GM13976 (cell line): ENCODE data around the gene HES4.

Experiments used
- DNase-seq: peaks from one replicate; pipeline ENCODE4 v3.0.0; 2012; ENCODE audit warnings: low spot score
- in situ Hi-C: fragments of 300-500 bp; cut with MboI; formaldehyde crosslinking; loops from one replicate; pipeline ENCODE4 v1.12.0; 2022; ENCODE audit warnings: low sequenced_read_pairs, mixed read lengths, inconsistent platforms; ENCODE audit not compliant: unreplicated experiment
- TF ChIP-seq, protein P1 (sequence below): IDR thresholded peaks from 2 replicates; pipeline ENCODE4 v1.5.1; 2012; ENCODE audit warnings: borderline replicate concordance, mild to moderate bottlenecking; ENCODE audit not compliant: insufficient read depth; ENCODE audit errors: extremely low read depth, missing control alignments, control extremely low read depth

Gene HES4

DNA sequence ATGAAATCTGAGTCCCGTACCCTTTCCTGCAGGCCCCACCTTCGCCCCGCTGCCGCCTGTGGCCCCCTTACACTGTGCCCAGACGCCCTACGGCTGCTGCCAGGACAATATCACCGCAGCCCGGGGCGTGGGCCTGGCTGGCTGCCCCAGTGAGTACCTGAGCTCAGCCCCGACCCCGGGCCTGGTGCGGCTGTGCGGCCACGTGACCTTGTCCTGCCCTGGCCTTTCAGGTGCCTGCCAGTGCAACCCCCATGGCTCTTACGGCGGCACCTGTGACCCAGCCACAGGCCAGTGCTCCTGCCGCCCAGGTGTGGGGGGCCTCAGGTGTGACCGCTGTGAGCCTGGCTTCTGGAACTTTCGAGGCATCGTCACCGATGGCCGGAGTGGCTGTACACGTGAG lies 45.2 kb upstream of the HES4 start:
- TF ChIP-seq, protein P1, sequence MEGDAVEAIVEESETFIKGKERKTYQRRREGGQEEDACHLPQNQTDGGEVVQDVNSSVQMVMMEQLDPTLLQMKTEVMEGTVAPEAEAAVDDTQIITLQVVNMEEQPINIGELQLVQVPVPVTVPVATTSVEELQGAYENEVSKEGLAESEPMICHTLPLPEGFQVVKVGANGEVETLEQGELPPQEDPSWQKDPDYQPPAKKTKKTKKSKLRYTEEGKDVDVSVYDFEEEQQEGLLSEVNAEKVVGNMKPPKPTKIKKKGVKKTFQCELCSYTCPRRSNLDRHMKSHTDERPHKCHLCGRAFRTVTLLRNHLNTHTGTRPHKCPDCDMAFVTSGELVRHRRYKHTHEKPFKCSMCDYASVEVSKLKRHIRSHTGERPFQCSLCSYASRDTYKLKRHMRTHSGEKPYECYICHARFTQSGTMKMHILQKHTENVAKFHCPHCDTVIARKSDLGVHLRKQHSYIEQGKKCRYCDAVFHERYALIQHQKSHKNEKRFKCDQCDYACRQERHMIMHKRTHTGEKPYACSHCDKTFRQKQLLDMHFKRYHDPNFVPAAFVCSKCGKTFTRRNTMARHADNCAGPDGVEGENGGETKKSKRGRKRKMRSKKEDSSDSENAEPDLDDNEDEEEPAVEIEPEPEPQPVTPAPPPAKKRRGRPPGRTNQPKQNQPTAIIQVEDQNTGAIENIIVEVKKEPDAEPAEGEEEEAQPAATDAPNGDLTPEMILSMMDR, result no peak
- no peak for DNase-seq
- in situ Hi-C loops, result no loop called here

DNA sequence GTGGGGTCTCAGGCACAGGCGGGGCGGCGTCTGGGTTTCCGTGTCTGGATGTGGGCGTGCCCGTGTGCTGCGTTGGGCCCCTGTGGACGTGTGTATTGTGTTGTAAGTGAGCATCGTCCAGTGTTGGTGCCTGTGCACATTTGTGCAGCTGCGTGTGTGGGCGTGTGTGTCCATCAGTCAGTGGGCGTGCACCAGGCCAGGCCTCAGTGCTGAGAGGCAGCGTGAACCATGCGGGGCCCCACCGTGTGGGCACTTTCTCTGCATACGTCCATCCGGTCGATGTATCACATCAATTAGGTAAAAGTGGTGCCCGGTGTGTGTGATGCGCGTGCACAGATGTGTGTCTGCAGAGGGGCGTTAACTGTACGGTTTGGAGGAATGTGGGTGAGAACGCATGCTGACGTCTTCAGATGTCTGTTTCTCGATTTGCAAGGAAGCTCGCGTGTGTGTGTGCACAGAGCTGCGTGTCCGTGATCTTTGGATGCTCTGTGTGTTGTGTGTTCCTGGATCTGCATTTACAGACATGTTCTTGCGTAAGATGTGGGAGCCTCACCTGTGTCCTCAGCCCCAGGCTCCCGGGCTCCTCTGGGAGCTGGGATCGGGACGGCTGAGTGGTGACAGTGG lies 44.7 kb upstream of the HES4 start:
- DNase-seq, result no peak
- in situ Hi-C loops, result no loop called here
- TF ChIP-seq, protein P1, result no peak

DNA sequence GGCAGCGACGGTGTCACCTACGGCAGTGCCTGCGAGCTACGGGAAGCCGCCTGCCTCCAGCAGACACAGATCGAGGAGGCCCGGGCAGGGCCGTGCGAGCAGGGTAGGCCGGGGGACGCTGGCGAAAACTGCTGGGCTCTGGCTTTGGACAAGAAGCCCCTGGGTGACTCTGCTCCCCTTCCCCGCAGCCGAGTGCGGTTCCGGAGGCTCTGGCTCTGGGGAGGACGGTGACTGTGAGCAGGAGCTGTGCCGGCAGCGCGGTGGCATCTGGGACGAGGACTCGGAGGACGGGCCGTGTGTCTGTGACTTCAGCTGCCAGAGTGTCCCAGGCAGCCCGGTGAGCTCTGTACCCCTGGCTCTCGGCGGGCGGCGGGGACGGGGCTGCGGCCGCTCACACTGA lies 44.0 kb upstream of the HES4 start:
- in situ Hi-C loops, result no loop called here
- TF ChIP-seq, protein P1, result no peak
- DNase-seq, result no peak

DNA sequence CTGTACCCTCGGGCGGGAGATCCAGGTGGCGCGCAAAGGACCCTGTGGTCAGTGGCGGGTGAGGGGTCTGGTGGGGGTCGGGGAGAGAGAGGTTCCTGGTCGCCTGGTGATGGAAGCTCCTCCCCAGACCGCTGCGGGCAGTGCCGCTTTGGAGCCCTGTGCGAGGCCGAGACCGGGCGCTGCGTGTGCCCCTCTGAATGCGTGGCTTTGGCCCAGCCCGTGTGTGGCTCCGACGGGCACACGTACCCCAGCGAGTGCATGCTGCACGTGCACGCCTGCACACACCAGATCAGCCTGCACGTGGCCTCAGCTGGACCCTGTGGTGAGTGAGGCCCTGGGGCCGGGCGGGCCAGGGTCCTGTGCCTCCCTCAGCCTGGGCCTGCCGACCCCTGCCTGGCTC lies 43.5 kb upstream of the HES4 start:
- TF ChIP-seq, protein P1, result no peak
- no peak for DNase-seq
- in situ Hi-C loops, result no loop called here

DNA sequence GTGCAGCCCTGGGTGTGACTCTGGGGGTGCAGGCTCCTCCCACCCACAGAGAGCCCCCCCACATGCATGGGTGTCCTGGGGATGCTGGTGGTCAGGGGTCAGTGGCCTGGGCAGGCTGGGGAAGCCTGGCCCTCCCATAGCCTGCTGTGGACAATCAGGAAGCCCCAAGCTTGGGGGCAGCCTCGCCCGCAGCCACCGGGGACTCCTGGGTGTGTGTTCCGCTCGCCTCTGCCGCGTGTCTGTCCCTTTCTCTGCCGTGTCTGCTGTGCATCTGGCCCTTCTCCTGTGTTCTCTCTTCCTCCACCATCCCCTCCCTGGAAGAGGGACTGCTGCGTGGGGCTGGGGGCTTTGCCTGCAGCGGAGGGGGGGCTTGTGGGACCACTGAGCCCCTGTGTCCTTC lies 42.9 kb upstream of the HES4 start:
- TF ChIP-seq, protein P1, result no peak
- in situ Hi-C loops, result no loop called here

DNA sequence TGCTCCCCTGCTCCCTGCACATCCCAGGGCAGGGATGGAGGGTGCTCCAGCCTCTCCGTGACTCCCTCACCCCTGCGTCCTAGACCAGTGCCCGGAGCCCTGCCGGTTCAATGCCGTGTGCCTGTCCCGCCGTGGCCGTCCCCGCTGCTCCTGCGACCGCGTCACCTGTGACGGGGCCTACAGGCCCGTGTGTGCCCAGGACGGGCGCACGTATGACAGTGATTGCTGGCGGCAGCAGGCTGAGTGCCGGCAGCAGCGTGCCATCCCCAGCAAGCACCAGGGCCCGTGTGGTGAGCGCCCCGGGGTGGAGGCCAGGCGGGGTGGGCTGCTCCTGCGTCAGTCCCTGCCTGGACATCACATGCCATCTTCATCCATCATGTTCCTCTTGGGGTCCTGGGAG lies 42.0 kb upstream of the HES4 start:
- TF ChIP-seq, protein P1, result no peak
- in situ Hi-C loops, result no loop called here

More for the DNA sequence above, 42.9 kb upstream of the HES4 start:
- no peak for DNase-seq

DNA sequence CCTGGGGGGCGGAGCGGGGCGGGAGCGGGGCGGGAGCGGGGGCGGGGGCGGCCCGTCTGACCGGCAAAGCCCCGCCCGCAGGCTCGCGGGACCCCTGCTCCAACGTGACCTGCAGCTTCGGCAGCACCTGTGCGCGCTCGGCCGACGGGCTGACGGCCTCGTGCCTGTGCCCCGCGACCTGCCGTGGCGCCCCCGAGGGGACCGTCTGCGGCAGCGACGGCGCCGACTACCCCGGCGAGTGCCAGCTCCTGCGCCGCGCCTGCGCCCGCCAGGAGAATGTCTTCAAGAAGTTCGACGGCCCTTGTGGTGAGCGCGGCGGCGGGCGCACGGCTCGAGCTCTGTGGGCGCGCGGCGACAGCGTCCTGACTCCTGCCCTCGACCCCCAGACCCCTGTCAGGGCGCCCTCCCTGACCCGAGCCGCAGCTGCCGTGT lies 41.2 kb upstream of the HES4 start:
- no peak for DNase-seq
- TF ChIP-seq, protein P1, result no peak
- in situ Hi-C loops, result no loop called here

More for the DNA sequence above, 42.0 kb upstream of the HES4 start:
- no peak for DNase-seq
